Neuronal stem cell (in vitro differentiated cells): ENCODE data around the gene PATZ1.

Experiments used
- DNase-seq: peaks from one replicate; pipeline ENCODE4 v3.0.0-alpha.2; 2013; ENCODE audit warnings: low spot score
- H2AFZ ChIP-seq: one replicate; pipeline ENCODE4 v1.6.1; 2013; ENCODE audit warnings: mild to moderate bottlenecking, low read length, inconsistent platforms
- H2AK5ac ChIP-seq: 2 replicates; pipeline ENCODE4 v1.6.1; 2013; ENCODE audit warnings: low read depth, mild to moderate bottlenecking, inconsistent platforms, low read length, moderate library complexity, mixed read lengths
- H2BK120ac ChIP-seq: 2 replicates; pipeline ENCODE4 v1.6.1; 2013; ENCODE audit warnings: low read depth, mild to moderate bottlenecking, inconsistent platforms, low read length, moderate library complexity, mixed read lengths
- H2BK12ac ChIP-seq: one replicate; pipeline ENCODE4 v1.6.1; 2013; ENCODE audit warnings: low read length, inconsistent platforms
- H2BK15ac ChIP-seq: 2 replicates; pipeline ENCODE4 v1.6.1; 2013; ENCODE audit warnings: mild to moderate bottlenecking, low read length, inconsistent platforms, mixed read lengths
- H2BK5ac ChIP-seq: one replicate; pipeline ENCODE4 v1.6.1; 2013; ENCODE audit warnings: inconsistent platforms, mild to moderate bottlenecking, low read length, moderate library complexity
- H3K14ac ChIP-seq: one replicate; pipeline ENCODE4 v1.6.1; 2013; ENCODE audit warnings: low read length, inconsistent platforms
- H3K18ac ChIP-seq: 2 replicates; pipeline ENCODE4 v1.6.1; 2013; ENCODE audit warnings: low read length, inconsistent platforms
- H3K23ac ChIP-seq: 2 replicates; pipeline ENCODE4 v1.6.1; 2013; ENCODE audit warnings: low read depth, mild to moderate bottlenecking, mixed read lengths, low read length, inconsistent platforms; ENCODE audit not compliant: poor library complexity
- H3K27ac ChIP-seq: replicated peaks from 3 replicates; pipeline ENCODE4 v1.5.1; 2013; ENCODE audit warnings: low read length, inconsistent platforms
- H3K27me3 ChIP-seq, 3 experiments: 2 replicates each; pipeline ENCODE4 v1.6.1; 2013; ENCODE audit warnings: low read length in 3 of 3, mild to moderate bottlenecking in 2 of 3, inconsistent platforms in 1 of 3, low read depth in 1 of 3, mixed read lengths in 1 of 3, moderate library complexity in 1 of 3; ENCODE audit not compliant: control insufficient read depth in 3 of 3, insufficient read depth in 3 of 3
- H3K36me3 ChIP-seq, 2 donors: replicated peaks in 1 of 2; 2 replicates each; pipeline ENCODE4 v1.6.1; 2013; ENCODE audit warnings: low read length in 2 of 2; ENCODE audit not compliant: control insufficient read depth in 2 of 2, insufficient read depth in 2 of 2
- H3K4ac ChIP-seq: 2 replicates; pipeline ENCODE4 v1.6.1; 2013; ENCODE audit warnings: inconsistent platforms, mild to moderate bottlenecking, low read length, moderate library complexity
- H3K4me1 ChIP-seq, 2 donors: 1 replicate in 1 of 2; 2 replicates in 1 of 2; pipeline ENCODE4 v1.6.1; 2013; ENCODE audit warnings: low read length in 2 of 2, low read depth in 1 of 2; ENCODE audit not compliant: control insufficient read depth in 2 of 2, insufficient read depth in 1 of 2
- H3K4me2 ChIP-seq: one replicate; pipeline ENCODE4 v1.6.1; 2013; ENCODE audit warnings: mild to moderate bottlenecking, low read length, inconsistent platforms; ENCODE audit not compliant: insufficient read depth, poor library complexity, severe bottlenecking
- H3K4me3 ChIP-seq, 2 donors: 2 replicates each; pipeline ENCODE4 v1.5.1; 2013; ENCODE audit warnings: low read length in 2 of 2, mild to moderate bottlenecking in 2 of 2, inconsistent platforms in 1 of 2, moderate library complexity in 1 of 2
- H3K79me1 ChIP-seq: one replicate; pipeline ENCODE4 v1.6.1; 2013; ENCODE audit warnings: low read depth, mild to moderate bottlenecking, inconsistent platforms, low read length, moderate library complexity
- H3K9ac ChIP-seq: one replicate; pipeline ENCODE4 v1.6.1; 2013; ENCODE audit warnings: mild to moderate bottlenecking, low read depth, low read length, inconsistent platforms; ENCODE audit not compliant: poor library complexity
- H3K9me3 ChIP-seq, 2 donors: replicated peaks in 1 of 2; 2 replicates each; pipeline versions ENCODE3 to v1.6.1; 2013; ENCODE audit warnings: low read length in 2 of 2, mild to moderate bottlenecking in 2 of 2, inconsistent platforms in 1 of 2, low read depth in 1 of 2, mixed read lengths in 1 of 2, moderate library complexity in 1 of 2; ENCODE audit not compliant: control insufficient read depth in 2 of 2, insufficient read depth in 1 of 2
- H4K8ac ChIP-seq: one replicate; pipeline ENCODE4 v1.6.1; 2013; ENCODE audit warnings: low read depth, mild to moderate bottlenecking, inconsistent platforms, low read length, moderate library complexity
- H4K91ac ChIP-seq: one replicate; pipeline ENCODE4 v1.6.1; 2013; ENCODE audit warnings: low read length, low read depth, mild to moderate bottlenecking, inconsistent platforms; ENCODE audit not compliant: poor library complexity
- WGBS, 2 donors: extraction: QIAGEN DNeasy Blood & Tissue Kit; methylation state at CpG; one replicate each; pipeline ENCODE4 v1.1.7; 2013; ENCODE audit warnings: missing lambda C conversion rate in 2 of 2, mixed read lengths in 1 of 2; ENCODE audit not compliant: insufficient read length in 2 of 2, insufficient replicate concordance in 1 of 2; ENCODE audit errors: extremely low coverage in 2 of 2; 5-methylcytosine and 5-hydroxymethylcytosine counted together

PATZ1 gene

GRCh38 chr22:31278626-31279326 is 67.4 kb downstream of the PATZ1 start:
- Histone ChIP-seq H3K36me3 (peaks cover 25 to 80% of the 10 kb centered on the region in 2 donors), H3K27ac (no peak overlapping the region), H3K4me2 (no peak overlapping the region)

GRCh38 chr22:31278151-31278621 is 68.0 kb downstream of the PATZ1 start:
- H3K14ac ChIP-seq, result no peak overlapping the region
- no peak overlapping the region for H3K27ac ChIP-seq
- no peak overlapping the region for H2BK15ac ChIP-seq
- no peak overlapping the region for H4K91ac ChIP-seq
- H3K9ac ChIP-seq, result no peak overlapping the region
- no peaks in the 10 kb centered on the region for H3K27me3 ChIP-seq
- no peak overlapping the region for H2BK5ac ChIP-seq
- H3K36me3 ChIP-seq, result peaks cover 28 to 84% of the 10 kb centered on the region in 2 donors
- H3K9me3 ChIP-seq, result no peaks in the 10 kb centered on the region
- no peaks in the 10 kb centered on the region for H3K79me1 ChIP-seq
- H3K4ac ChIP-seq, result no peak overlapping the region
- no peak overlapping the region for H3K18ac ChIP-seq
- H3K4me3 ChIP-seq, result no peak overlapping the region
- no CpG with 5 or more reads among the region's 9 CpGs for WGBS, 2 donors
- H4K8ac ChIP-seq, result no peak overlapping the region
- no peak overlapping the region for H2BK12ac ChIP-seq
- H2AK5ac ChIP-seq, result no peak overlapping the region
- no peak overlapping the region for H3K4me2 ChIP-seq
- no peak for DNase-seq
- H3K23ac ChIP-seq, result no peak overlapping the region
- H2BK120ac ChIP-seq, result no peak overlapping the region
- H2AFZ ChIP-seq, result no peak overlapping the region
- peaks cover 0 to 1% of the 10 kb centered on the region in 2 donors for H3K4me1 ChIP-seq

More at GRCh38 chr22:31278626-31279326, 67.4 kb downstream of the PATZ1 start:
- no peak overlapping the region for H2BK12ac ChIP-seq
- no peak overlapping the region for H2BK120ac ChIP-seq
- H3K9me3 ChIP-seq, result no peaks in the 10 kb centered on the region
- no peak for DNase-seq
- H3K4me1 ChIP-seq, result peaks cover 0 to 1% of the 10 kb centered on the region in 2 donors
- no peak overlapping the region for H3K23ac ChIP-seq
- H3K18ac ChIP-seq, result no peak overlapping the region
- no peak overlapping the region for H2AFZ ChIP-seq
- no peaks in the 10 kb centered on the region for H3K27me3 ChIP-seq
- no peak overlapping the region for H3K9ac ChIP-seq
- no peak overlapping the region for H3K4ac ChIP-seq
- H3K79me1 ChIP-seq, result no peaks in the 10 kb centered on the region
- H2BK15ac ChIP-seq, result no peak overlapping the region
- no peak overlapping the region for H2BK5ac ChIP-seq
- H2AK5ac ChIP-seq, result no peak overlapping the region
- no peak overlapping the region for H4K8ac ChIP-seq
- no peak overlapping the region for H4K91ac ChIP-seq
- H3K14ac ChIP-seq, result no peak overlapping the region
- H3K4me3 ChIP-seq, result no peak overlapping the region
- no CpG with 5 or more reads among the region's 6 CpGs for WGBS, 2 donors

- Histone ChIP-seq H2BK5ac (no peak overlapping the region), H3K9me3 (no peaks in the 10 kb centered on the region), H3K23ac (no peak overlapping the region), H3K4me2 (no peak overlapping the region), H3K36me3 (peaks cover 28 to 87% of the 10 kb centered on the region in 2 donors), H3K18ac (no peak overlapping the region), H2BK120ac (no peak overlapping the region), H3K4me1 (no peaks in the 10 kb centered on the region), H3K27me3 (no peaks in the 10 kb centered on the region), H2BK12ac (no peak overlapping the region), H3K27ac (no peak overlapping the region), H2AK5ac (no peak overlapping the region), H2AFZ (no peak overlapping the region), H3K4ac (no peak overlapping the region), H2BK15ac (no peak overlapping the region), H4K8ac (no peak overlapping the region), H4K91ac (no peak overlapping the region), H3K14ac (no peak overlapping the region), H3K9ac (no peak overlapping the region), H3K79me1 (no peaks in the 10 kb centered on the region), H3K4me3 (no peak overlapping the region)
- no CpG with 5 or more reads among the region's 5 CpGs for WGBS, 2 donors
- DNase-seq, result no peak
Measured at GRCh38 chr22:31277741-31278140, 68.4 kb downstream of the PATZ1 start.

GRCh38 chr22:31276426-31277167 is 69.5 kb downstream of the PATZ1 start:
- Histone ChIP-seq H3K36me3 (peaks cover 27 to 84% of the 10 kb centered on the region in 2 donors), H3K4me1 (peaks cover 0 to 3% of the 10 kb centered on the region in 2 donors), H4K91ac (no peak overlapping the region), H3K4me3 (no peak overlapping the region), H2AFZ (no peak overlapping the region), H2AK5ac (no peak overlapping the region), H2BK15ac (no peak overlapping the region), H3K27me3 (no peaks in the 10 kb centered on the region), H3K4me2 (no peak overlapping the region), H3K23ac (no peak overlapping the region), H3K14ac (no peak overlapping the region), H3K9me3 (no peaks in the 10 kb centered on the region), H4K8ac (no peak overlapping the region), H2BK5ac (no peak overlapping the region), H2BK120ac (no peak overlapping the region), H3K9ac (no peak overlapping the region), H3K27ac (no peak overlapping the region), H3K79me1 (no peaks in the 10 kb centered on the region), H3K4ac (no peak overlapping the region), H2BK12ac (no peak overlapping the region), H3K18ac (no peak overlapping the region)
- WGBS, 2 donors, result no CpG with 5 or more reads among the region's 69 CpGs
- DNase-seq, result no peak
